HL-60 (cell line): ENCODE data around the gene WBP1.

Experiments used
- DNase-seq, 2 experiments: peaks; one replicate each; pipeline ENCODE4 v3.0.0-alpha.2; 2010 to 2020; ENCODE audit warnings: low read depth in 1 of 2, low spot score in 1 of 2
- H3K27ac ChIP-seq: fragments of 250-450 bp; sonication (Bioruptor Pico); replicated peaks from 2 replicates; pipeline ENCODE4 v1.5.1; 2020; ENCODE audit warnings: mild to moderate bottlenecking, moderate library complexity
- H3K27me3 ChIP-seq: fragments of 250-450 bp; sonication (Bioruptor Pico); 2 replicates; pipeline ENCODE4 v1.5.1; 2021; ENCODE audit warnings: mild to moderate bottlenecking, moderate library complexity; ENCODE audit not compliant: insufficient read depth, poor library complexity, severe bottlenecking
- H3K4me3 ChIP-seq: replicated peaks from 2 replicates; pipeline ENCODE4 v1.5.1; 2011; ENCODE audit warnings: mild to moderate bottlenecking, control low read depth, low read length; ENCODE audit not compliant: insufficient read depth
- GABPA ChIP-seq: IDR thresholded peaks from 2 replicates; pipeline ENCODE4 v1.6.1; 2012; ENCODE audit warnings: low read depth
- POLR2AphosphoS5 ChIP-seq: IDR thresholded peaks from 2 replicates; pipeline ENCODE4 v1.6.1; 2012; ENCODE audit warnings: low read depth
- REST ChIP-seq: IDR thresholded peaks from 2 replicates; pipeline ENCODE4 v1.6.1; 2012; ENCODE audit warnings: low read depth; ENCODE audit not compliant: insufficient replicate concordance
- SPI1 ChIP-seq: IDR thresholded peaks from 2 replicates; pipeline ENCODE4 v1.6.1; 2012; ENCODE audit warnings: low read depth, mild to moderate bottlenecking, borderline replicate concordance
- TF ChIP-seq, protein P1 (sequence below): IDR thresholded peaks from one replicate; pipeline ENCODE4 v1.5.1; 2011; ENCODE audit warnings: low read length, control low read depth, inconsistent platforms; ENCODE audit not compliant: insufficient read depth

WBP1 gene

GRCh38 chr2:74505448-74506246 lies 47.4 kb downstream of the WBP1 start:
- no peak for DNase-seq
- TF ChIP-seq SPI1 (no peak), REST (no peak), GABPA (no peak), POLR2AphosphoS5 (no peak)
- TF ChIP-seq, protein P1, sequence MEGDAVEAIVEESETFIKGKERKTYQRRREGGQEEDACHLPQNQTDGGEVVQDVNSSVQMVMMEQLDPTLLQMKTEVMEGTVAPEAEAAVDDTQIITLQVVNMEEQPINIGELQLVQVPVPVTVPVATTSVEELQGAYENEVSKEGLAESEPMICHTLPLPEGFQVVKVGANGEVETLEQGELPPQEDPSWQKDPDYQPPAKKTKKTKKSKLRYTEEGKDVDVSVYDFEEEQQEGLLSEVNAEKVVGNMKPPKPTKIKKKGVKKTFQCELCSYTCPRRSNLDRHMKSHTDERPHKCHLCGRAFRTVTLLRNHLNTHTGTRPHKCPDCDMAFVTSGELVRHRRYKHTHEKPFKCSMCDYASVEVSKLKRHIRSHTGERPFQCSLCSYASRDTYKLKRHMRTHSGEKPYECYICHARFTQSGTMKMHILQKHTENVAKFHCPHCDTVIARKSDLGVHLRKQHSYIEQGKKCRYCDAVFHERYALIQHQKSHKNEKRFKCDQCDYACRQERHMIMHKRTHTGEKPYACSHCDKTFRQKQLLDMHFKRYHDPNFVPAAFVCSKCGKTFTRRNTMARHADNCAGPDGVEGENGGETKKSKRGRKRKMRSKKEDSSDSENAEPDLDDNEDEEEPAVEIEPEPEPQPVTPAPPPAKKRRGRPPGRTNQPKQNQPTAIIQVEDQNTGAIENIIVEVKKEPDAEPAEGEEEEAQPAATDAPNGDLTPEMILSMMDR: no peak
- no peak overlapping the region for H3K27ac ChIP-seq
- H3K4me3 ChIP-seq: peak overlapping the region; percentile 12; the same call in 1 of the 2 replicates
- H3K27me3 ChIP-seq: peaks cover 27% of the 10 kb centered on the region

GRCh38 chr2:74507145-74507925 lies 49.1 kb downstream of the WBP1 start, which contains the start of gene PCGF1:
TSS of gene PCGF1 (minus strand) at chr2:74507695. CDS start at chr2:74507668, 27 bp downstream.
- peak; percentile 93 to 98 for DNase-seq
- H3K27me3 ChIP-seq: peaks cover 22% of the 10 kb centered on the region
- peak within 1 kb of the TSS; percentile 83 for H3K4me3 ChIP-seq

GRCh38 chr2:74507926-74508520 lies 49.8 kb downstream of the WBP1 start:
- no peak for TF ChIP-seq SPI1
- no peak for TF ChIP-seq POLR2AphosphoS5
- no peak for TF ChIP-seq REST
- no peak for TF ChIP-seq GABPA
- TF ChIP-seq, protein P1: no peak
- Histone ChIP-seq H3K27me3 (peaks cover 21% of the 10 kb centered on the region), H3K4me3 (peak overlapping the region; percentile 83), H3K27ac (peak overlapping the region; percentile 96)
- DNase-seq: no peak

More at GRCh38 chr2:74507145-74507925, 49.1 kb downstream of the WBP1 start, which contains the start of gene PCGF1:
- peak within 1 kb of the TSS; percentile 96 for H3K27ac ChIP-seq
- no peak for TF ChIP-seq SPI1
- TF ChIP-seq POLR2AphosphoS5: peak; percentile 73; the same call in 1 of the 2 replicates
- TF ChIP-seq GABPA: peak; percentile 72
- TF ChIP-seq, protein P1: no peak
